ENCODE results near the gene SEMA4F. TPM values are rescaled to one million over a fixed set of nuclear protein-coding genes. Genes with fewer than 3 reads are reported as not detected.

Gene SEMA4F
- total RNA-seq, 1 experiment from 2014 or later: 8.1 TPM

DNA sequence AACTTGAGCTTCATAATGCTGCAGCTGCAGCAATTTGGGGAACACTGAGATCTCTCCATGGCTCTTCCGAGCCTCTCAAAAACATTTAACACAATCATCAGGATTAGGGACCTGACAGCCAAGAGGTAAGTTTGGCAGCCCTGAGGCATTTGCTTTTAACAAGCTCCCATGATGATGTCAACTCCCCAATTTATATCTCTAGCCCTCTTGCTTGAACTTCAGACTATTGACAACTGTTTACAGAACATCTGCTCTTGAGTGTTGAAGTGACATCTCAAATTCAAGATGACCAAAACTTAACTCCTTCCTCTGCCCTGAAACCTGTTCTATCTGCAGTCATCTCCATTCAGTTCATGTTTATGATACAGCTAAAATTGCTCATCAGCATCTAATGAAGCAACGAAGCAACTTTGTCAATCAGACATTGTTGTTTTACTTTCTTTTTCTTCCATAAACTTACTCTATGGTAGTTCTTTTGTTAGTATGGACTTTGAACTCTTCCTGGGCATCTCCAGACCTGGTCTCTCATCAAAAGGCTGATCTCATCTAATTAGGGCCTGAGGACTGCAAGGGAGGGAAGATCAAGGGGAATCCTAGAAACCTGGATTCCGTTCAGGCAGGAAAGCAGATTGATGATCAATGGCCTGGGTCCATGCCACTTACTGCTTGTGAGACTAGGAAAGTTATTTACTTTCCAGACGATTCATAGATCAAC is 48.1 kb downstream of the SEMA4F start:
- Histone ChIP-seq H3K27ac (no peak overlapping the region), H3K9me3 (replicated peaks) (0 out of 2 replicates have a peak, but pooled peaks cover 2% of the 10 kb centered on the region), H3K27me3 (replicated peaks) (peaks cover 8% of the 10 kb centered on the region; the same call in 1 of the 2 replicates), H3K4me1 (replicated peaks) (no peaks in the 10 kb centered on the region), H3K4me3 (no peak overlapping the region), H3K36me3 (no peaks in the 10 kb centered on the region)
- no peak for DNase-seq (ENCODE audit: low read depth in 1 of 2, low spot score in 2 of 2)

DNA sequence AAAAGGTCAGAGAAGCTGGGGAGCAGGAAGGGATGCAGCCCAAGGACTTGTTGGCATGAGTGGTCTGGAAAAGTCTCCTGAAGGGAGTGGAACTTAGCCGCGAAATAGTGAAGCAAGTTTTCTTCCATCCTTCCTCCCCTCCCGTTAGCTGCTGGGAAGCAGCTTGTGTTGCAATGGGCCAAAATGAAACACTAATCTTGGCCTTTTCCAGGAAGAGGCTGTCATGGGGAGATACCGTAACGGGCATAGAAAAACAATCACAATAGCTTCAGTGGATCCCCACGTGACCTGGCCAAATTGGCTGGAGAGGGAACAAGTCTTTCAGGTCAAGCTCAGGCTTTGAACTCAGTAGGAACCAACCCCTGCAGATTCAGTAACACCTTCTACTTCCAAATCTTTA is 49.3 kb downstream of the SEMA4F start:
- Histone ChIP-seq H3K27me3 (replicated peaks) (peaks cover 8% of the 10 kb centered on the region; the same call in 1 of the 2 replicates), H3K4me3 (no peak overlapping the region), H3K36me3 (no peaks in the 10 kb centered on the region), H3K27ac (no peak overlapping the region), H3K9me3 (replicated peaks) (0 out of 2 replicates have a peak, but pooled peaks cover 2% of the 10 kb centered on the region), H3K4me1 (replicated peaks) (no peaks in the 10 kb centered on the region)
- DNase-seq (ENCODE audit: low read depth in 1 of 2, low spot score in 2 of 2): no peak

DNA sequence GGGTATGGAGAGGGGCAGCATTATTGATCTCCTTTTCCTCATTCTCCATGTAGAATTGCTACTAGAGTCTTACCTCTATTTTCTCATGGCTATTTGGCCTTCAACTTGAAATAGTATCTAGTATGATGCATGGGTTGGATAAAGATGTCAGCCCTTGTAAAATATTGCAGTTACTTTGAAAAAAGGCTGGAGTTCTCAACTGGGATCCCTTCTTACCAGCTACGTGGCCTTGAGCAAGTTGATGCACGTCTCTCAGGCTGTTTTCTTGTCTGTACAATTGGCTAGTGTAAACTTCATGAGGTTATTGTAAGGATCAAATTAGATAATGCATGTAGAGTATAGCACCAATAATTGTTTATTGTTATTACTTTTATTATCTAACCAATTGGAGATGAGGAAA is 50.2 kb downstream of the SEMA4F start:
- DNase-seq (ENCODE audit: low read depth in 1 of 2, low spot score in 2 of 2): no peak
- H3K27me3 ChIP-seq (replicated peaks): peaks cover 8% of the 10 kb centered on the region; the same call in 1 of the 2 replicates
- no peaks in the 10 kb centered on the region for H3K4me1 ChIP-seq (replicated peaks)
- H3K4me3 ChIP-seq: no peak overlapping the region
- 0 out of 2 replicates have a peak, but pooled peaks cover 2% of the 10 kb centered on the region for H3K9me3 ChIP-seq (replicated peaks)
- no peak overlapping the region for H3K27ac ChIP-seq
- no peaks in the 10 kb centered on the region for H3K36me3 ChIP-seq

DNA sequence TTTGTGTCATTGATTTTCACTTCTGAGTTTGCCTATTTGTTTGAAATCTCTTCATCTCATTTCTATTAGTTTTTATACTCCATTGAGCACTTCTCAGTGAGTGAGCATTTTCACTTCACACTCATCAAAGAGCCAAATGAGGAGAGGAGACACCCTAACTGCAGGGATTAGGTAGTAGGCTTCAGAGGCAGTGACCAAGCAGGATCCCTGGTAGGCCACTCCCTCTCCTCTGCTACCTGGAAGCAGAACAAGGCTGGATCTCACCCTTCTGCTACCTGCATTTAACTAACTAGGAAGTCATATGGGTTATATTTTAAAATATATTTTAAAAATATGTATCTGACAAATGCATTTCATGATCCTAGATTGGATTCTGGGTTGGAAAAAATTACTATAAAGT is 52.7 kb downstream of the SEMA4F start:
- Histone ChIP-seq H3K27me3 (replicated peaks) (peaks cover 8% of the 10 kb centered on the region; the same call in 1 of the 2 replicates), H3K4me1 (replicated peaks) (no peaks in the 10 kb centered on the region), H3K27ac (no peak overlapping the region), H3K9me3 (replicated peaks) (0 out of 2 replicates have a peak, but pooled peaks cover 2% of the 10 kb centered on the region), H3K4me3 (no peak overlapping the region), H3K36me3 (no peaks in the 10 kb centered on the region)
- no peak for DNase-seq (ENCODE audit: low read depth in 1 of 2, low spot score in 2 of 2)

DNA sequence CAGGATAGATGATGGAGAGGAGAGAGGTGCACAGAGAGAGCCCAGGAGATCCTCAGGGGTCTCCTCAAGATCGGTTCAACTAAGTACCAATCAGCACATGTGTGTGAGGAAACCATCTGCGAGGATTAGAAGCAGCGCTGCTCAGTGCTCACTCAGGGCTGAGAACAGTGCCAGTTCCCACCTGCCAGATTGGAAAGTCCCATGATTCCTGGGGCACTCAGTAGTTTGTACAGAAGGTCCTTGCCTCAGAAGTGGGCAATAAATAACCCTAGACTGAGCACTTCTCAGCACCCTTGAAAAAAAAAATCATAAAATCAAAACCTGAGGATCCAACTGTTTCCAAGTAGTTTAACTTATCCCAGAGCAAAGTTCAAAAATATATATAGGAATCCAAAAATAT is 53.8 kb downstream of the SEMA4F start:
- no peak for DNase-seq (ENCODE audit: low read depth in 1 of 2, low spot score in 2 of 2)
- no peak overlapping the region for H3K27ac ChIP-seq
- H3K4me1 ChIP-seq (replicated peaks): 0 out of 2 replicates have a peak, but pooled peaks cover 5% of the 10 kb centered on the region
- H3K36me3 ChIP-seq: no peaks in the 10 kb centered on the region
- H3K4me3 ChIP-seq: no peak overlapping the region
- H3K27me3 ChIP-seq (replicated peaks): peaks cover 8% of the 10 kb centered on the region; the same call in 1 of the 2 replicates
- H3K9me3 ChIP-seq (replicated peaks): no peaks in the 10 kb centered on the region

DNA sequence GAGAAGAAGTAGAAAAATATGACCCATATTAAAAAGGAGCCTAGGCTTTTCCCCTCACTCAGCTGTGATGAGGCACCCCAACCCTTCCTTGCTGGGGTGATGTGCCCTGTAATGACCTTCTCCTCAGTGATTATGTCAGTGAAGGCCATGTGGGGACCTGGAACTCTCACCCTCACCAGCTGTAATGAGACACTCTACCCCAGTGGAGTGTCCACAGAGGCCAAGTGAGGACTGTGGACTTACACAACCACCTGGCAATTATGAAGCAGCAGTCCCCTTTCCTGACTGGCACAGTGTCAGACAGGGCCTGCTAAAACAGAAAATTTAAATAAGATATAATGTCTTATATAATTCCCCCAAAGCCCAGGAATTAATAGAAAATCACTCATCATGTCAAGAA is 54.2 kb downstream of the SEMA4F start:
- Histone ChIP-seq H3K4me3 (no peak overlapping the region), H3K9me3 (replicated peaks) (no peaks in the 10 kb centered on the region), H3K4me1 (replicated peaks) (0 out of 2 replicates have a peak, but pooled peaks cover 6% of the 10 kb centered on the region), H3K36me3 (no peaks in the 10 kb centered on the region), H3K27me3 (replicated peaks) (peaks cover 8% of the 10 kb centered on the region; the same call in 1 of the 2 replicates), H3K27ac (no peak overlapping the region)
- no peak for DNase-seq (ENCODE audit: low read depth in 1 of 2, low spot score in 2 of 2)

DNA sequence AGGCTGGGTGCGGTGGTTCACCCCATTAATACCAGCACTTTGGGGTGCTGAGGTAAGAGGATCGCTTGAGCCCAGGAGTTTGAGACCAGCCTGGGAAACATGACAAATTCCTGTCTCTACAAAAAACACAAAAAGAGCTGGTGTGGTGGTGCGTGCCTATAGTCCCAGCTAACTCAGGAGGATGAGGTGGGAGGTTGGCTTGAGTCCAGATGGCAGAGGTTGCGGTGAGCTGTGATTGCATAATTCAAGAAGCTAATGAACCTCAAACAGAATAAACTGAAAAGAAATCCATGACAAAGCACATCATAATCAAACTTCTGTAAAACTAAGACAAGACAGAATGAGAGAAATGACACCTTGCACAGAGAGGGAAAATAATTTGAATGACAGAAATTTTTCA is 54.8 kb downstream of the SEMA4F start:
- Histone ChIP-seq H3K27me3 (replicated peaks) (peaks cover 8% of the 10 kb centered on the region; the same call in 1 of the 2 replicates), H3K9me3 (replicated peaks) (no peaks in the 10 kb centered on the region), H3K36me3 (no peaks in the 10 kb centered on the region), H3K27ac (no peak overlapping the region), H3K4me1 (replicated peaks) (0 out of 2 replicates have a peak, but pooled peaks cover 6% of the 10 kb centered on the region), H3K4me3 (no peak overlapping the region)
- DNase-seq (ENCODE audit: low read depth in 1 of 2, low spot score in 2 of 2): no peak

DNA sequence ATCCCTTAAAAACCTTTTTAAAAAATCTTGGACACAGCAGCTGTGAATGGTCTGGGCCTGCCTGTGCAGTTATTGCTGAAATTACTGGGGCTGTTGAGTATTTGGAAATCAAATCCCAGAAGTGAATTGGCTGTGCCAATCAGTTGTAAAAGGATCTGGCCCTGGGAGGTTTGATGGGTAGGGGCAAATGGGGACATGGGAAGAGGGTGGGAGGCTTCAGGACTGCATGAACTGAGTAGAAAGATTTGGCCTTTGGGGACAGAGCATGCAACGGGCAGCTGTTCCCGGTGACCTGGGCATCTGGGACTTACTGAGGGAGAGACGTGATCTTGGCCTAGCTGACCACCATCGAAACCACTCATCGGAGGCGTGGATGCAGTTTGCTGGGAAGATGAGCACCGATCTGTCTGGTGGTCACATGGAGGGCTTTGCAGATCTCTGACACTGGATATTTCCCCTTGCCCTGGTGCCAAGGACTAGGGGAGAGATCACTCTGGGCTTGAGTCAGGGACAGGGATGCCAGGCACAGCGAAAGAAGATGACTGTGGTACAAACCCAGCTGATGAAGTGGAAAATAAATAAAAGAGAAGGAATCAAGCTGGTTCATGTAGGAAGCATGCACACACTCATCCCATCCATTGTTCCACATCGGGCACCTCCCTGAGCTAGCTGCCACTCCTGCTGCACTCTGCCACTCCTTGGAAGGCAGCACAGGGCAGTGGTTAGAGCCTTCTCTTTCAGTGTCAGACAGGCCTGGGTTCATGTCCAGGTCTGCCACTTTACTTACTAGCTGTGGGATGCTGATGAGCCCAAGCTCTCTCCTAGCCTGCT is 58.4 kb downstream of the SEMA4F start:
- no peak for DNase-seq (ENCODE audit: low read depth in 1 of 2, low spot score in 2 of 2)
- H3K27ac ChIP-seq: no peak overlapping the region
- no peak overlapping the region for H3K4me3 ChIP-seq
- peaks cover 12% of the 10 kb centered on the region; the same call in 1 of the 2 replicates for H3K4me1 ChIP-seq (replicated peaks)
- no peaks in the 10 kb centered on the region for H3K27me3 ChIP-seq (replicated peaks)
- H3K36me3 ChIP-seq: no peaks in the 10 kb centered on the region
- no peaks in the 10 kb centered on the region for H3K9me3 ChIP-seq (replicated peaks)

DNA sequence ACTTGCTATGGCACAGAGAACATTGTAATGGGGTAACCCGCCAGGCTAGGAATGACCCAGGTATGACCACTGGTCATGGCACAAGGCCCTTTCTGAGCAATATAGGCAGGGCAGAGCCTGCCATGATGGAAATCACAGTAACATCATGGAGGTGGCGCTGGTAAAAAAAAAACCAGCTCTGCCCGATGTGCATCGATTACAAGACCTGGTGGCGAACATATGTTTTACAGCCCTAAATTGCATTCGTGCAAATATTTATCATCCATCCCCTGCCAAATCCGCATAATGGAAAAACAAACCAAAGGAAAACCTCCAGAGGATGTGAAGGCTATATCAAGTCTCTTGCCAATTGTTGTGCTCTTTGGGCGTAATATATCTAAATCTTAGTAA is 60.6 kb downstream of the SEMA4F start:
- no peaks in the 10 kb centered on the region for H3K36me3 ChIP-seq
- no peak for DNase-seq (ENCODE audit: low read depth in 1 of 2, low spot score in 2 of 2)
- H3K27me3 ChIP-seq (replicated peaks): no peaks in the 10 kb centered on the region
- peaks cover 12% of the 10 kb centered on the region; the same call in 1 of the 2 replicates for H3K4me1 ChIP-seq (replicated peaks)
- no peak overlapping the region for H3K27ac ChIP-seq
- no peaks in the 10 kb centered on the region for H3K9me3 ChIP-seq (replicated peaks)
- no peak overlapping the region for H3K4me3 ChIP-seq

DNA sequence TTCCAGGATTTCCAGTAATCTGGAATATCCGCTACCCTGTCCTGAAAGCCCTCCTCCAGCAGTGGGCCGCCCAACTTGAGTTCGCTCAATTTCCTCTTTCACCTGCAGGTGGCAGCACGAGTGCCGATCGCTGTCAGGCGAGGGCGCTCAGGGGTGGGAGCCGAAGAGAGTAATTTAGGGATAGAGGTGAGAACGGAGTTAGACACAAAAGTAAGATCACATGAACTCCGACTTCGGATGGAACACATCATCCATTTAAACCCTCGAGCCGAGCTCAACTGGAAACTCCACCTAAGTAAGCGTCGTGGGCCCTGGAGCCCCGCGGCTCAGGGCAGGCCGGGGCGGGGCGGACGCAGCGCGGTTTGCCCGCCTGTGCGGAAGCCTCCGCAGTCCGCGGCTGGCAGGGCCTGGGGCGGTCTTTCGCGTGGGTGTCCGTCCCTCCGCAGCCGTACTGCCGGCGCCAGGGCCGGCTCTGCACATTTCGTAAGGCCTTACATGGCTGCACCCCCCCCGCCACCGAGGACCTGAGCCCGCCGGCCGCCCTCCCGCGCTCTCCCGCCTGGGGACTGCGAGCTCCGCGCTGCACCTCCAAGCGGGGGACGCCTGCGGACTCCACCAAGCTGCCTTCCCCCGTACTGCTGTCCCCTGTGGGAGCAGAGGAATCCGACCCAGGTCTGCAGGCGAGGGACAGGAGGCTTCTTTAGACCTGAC is 61.2 kb downstream of the SEMA4F start:
- Histone ChIP-seq H3K36me3 (no peaks in the 10 kb centered on the region), H3K4me1 (replicated peaks) (peaks cover 12% of the 10 kb centered on the region; the same call in 1 of the 2 replicates), H3K27me3 (replicated peaks) (no peaks in the 10 kb centered on the region), H3K27ac (no peak overlapping the region), H3K9me3 (replicated peaks) (no peaks in the 10 kb centered on the region), H3K4me3 (peak overlapping the region; percentile 43)
- peak; percentile 82 to 89 for DNase-seq (ENCODE audit: low read depth in 1 of 2, low spot score in 2 of 2)

DNA sequence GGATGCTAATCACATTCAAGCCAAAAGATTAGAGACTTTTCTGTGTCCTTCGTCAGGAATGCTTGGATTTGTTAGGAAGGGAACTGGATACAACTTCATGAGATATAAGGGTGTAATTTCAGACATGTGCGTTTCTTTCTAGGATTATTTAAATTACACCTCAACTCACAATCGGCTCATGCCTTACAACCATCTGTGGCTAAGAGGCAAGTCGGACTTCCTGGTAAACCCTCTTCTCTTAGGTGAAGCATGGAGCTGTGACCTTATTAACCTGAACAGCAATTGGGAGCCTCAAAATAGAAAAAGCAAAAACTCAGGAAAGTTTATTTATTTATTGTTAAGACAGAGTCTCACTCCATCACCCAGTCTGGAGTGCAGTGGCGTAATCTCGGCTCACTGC is 61.8 kb downstream of the SEMA4F start:
- H3K4me1 ChIP-seq (replicated peaks): peaks cover 12% of the 10 kb centered on the region; the same call in 1 of the 2 replicates
- H3K4me3 ChIP-seq: peak overlapping the region; percentile 43
- no peaks in the 10 kb centered on the region for H3K9me3 ChIP-seq (replicated peaks)
- DNase-seq (ENCODE audit: low read depth in 1 of 2, low spot score in 2 of 2): no peak
- no peaks in the 10 kb centered on the region for H3K36me3 ChIP-seq
- H3K27me3 ChIP-seq (replicated peaks): no peaks in the 10 kb centered on the region
- no peak overlapping the region for H3K27ac ChIP-seq

DNA sequence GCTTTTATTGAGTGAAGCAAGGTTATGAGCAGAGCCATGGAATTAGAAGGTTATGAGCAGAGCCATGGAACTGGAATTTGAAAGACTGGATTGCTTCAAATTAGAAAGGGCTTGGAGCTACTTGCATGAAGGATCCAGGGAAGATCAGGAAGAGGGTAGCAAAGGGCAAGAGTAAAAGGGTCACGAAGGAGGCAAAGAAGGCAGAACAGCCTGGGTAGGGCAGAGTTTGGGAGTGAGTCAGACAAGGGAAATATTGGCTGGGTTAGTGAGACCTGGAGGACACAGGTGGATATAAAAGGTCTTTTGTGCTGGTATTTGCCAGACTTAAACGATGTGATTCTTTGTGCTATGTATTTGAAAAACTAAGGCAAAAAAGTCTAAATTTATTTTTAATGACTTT is 65.0 kb downstream of the SEMA4F start:
- Histone ChIP-seq H3K4me1 (replicated peaks) (peaks cover 6% of the 10 kb centered on the region; the same call in 1 of the 2 replicates), H3K4me3 (no peak overlapping the region), H3K9me3 (replicated peaks) (no peaks in the 10 kb centered on the region), H3K27ac (no peak overlapping the region), H3K27me3 (replicated peaks) (no peaks in the 10 kb centered on the region), H3K36me3 (no peaks in the 10 kb centered on the region)
- DNase-seq (ENCODE audit: low read depth in 1 of 2, low spot score in 2 of 2): no peak

DNA sequence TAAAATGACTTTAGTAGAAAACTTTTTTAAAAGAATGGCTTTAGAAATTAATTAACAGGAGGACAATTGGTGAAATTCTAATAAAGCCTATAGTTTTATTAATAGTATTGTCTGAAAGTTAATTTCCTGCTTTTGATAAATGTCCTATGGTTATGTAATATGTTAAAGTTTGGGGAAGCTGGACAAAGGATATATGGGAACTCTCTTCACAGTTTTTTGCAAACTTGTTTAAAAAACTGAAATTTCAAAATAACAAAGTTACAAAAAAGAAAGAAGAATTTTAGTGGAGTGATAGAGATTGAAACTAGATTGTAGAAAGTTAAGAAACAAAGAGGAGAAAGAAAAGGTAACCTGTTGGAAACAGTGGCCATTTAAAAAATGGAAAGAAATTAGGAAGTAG is 67.3 kb downstream of the SEMA4F start:
- no peak for DNase-seq (ENCODE audit: low read depth in 1 of 2, low spot score in 2 of 2)
- Histone ChIP-seq H3K27ac (no peak overlapping the region), H3K4me3 (no peak overlapping the region), H3K36me3 (no peaks in the 10 kb centered on the region), H3K4me1 (replicated peaks) (no peaks in the 10 kb centered on the region), H3K27me3 (replicated peaks) (no peaks in the 10 kb centered on the region; the same call in 1 of the 2 replicates), H3K9me3 (replicated peaks) (no peaks in the 10 kb centered on the region)
